Upper lobe of left lung (tissue), 6 donors: ENCODE data around the gene ARRDC3. TPM values are rescaled to one million over a fixed set of nuclear protein-coding genes. Genes with fewer than 3 reads are reported as not detected.
"Not testable (repeated sequence)": the region's sequence is repeated elsewhere in the genome, so short reads cannot be mapped to it uniquely, and the experiment has no call there.

Experiments used
- ATAC-seq, 2 donors: fragments of 200-7000 bp; cut with Tn5 transposase; one replicate each; pipeline ENCODE4 v1.9.1; 2022; ENCODE audit warnings: mild to moderate bottlenecking in 2 of 2, moderate library complexity in 2 of 2; ENCODE audit not compliant: low FRiP score in 2 of 2
- DNase-seq, 2 donors: peaks; one replicate each; pipeline ENCODE4 v3.0.0-alpha.2; 2019 to 2020
- H3K27ac ChIP-seq, 4 donors: fragments of 200-600 bp; sonication (generic); one replicate each; pipeline ENCODE4 v1.5.1; 2016 to 2019
- H3K27me3 ChIP-seq, 4 donors: fragments of 200-600 bp; sonication (generic); one replicate each; pipeline ENCODE4 v1.5.1; 2017 to 2019
- H3K36me3 ChIP-seq, 4 donors: fragments of 200-600 bp; sonication (generic); one replicate each; pipeline ENCODE4 v1.5.1; 2016 to 2019
- H3K4me1 ChIP-seq, 4 donors: fragments of 200-600 bp; sonication (generic); one replicate each; pipeline ENCODE4 v1.5.1; 2018 to 2019
- H3K4me3 ChIP-seq, 4 donors: fragments of 200-600 bp; sonication (generic); one replicate each; pipeline ENCODE4 v1.5.1; 2017 to 2019; ENCODE audit warnings: mild to moderate bottlenecking in 2 of 4, moderate library complexity in 1 of 4
- H3K9me3 ChIP-seq, 4 donors: fragments of 200-600 bp; sonication (generic); one replicate each; pipeline ENCODE4 v1.5.1; 2018 to 2019
- CTCF ChIP-seq, 6 experiments: fragments of 450-650 bp in 4 of 6; fragments of 200-600 bp in 2 of 6; sonication (generic) in 2 of 6; IDR thresholded peaks; one replicate each; pipeline ENCODE4 v1.5.1; 2016 to 2019; ENCODE audit warnings: antibody characterized with exemption in 6 of 6
- EP300 ChIP-seq, 4 donors: sonication (generic); formaldehyde crosslinking; IDR thresholded peaks; one replicate each; pipeline ENCODE4 v1.5.1; 2017; ENCODE audit warnings: antibody characterized with exemption in 4 of 4, control low read depth in 2 of 4
- POLR2A ChIP-seq, 4 donors: fragments of 450-650 bp; IDR thresholded peaks; one replicate each; pipeline ENCODE4 v1.5.1; 2016 to 2017; ENCODE audit warnings: antibody characterized with exemption in 4 of 4, mild to moderate bottlenecking in 2 of 4
- POLR2AphosphoS5 ChIP-seq, 2 donors: sonication (generic); formaldehyde crosslinking; IDR thresholded peaks; one replicate each; pipeline ENCODE4 v1.5.1; 2017; ENCODE audit warnings: antibody characterized with exemption in 2 of 2
- WGBS, 2 donors: methylation state at CpG; one replicate each; pipeline ENCODE4 v1.1.5; 2017 to 2018; 5-methylcytosine and 5-hydroxymethylcytosine counted together
- total RNA-seq, 6 donors: library from RNA; depleted of rRNA in 4 of 6; stranded (reverse); fragments of >200 nt in 4 of 6; gene quantifications; one replicate each; pipeline versions ENCODE4 v1.1.0 to v1.2.1, GENCODE V29; 2016 to 2021
- donor health status: DM: no; HTN: no; CAD: no; lungs with moderate emphysema.
- donor health status: DM: no; HTN: yes; CAD: no; lungs with severe emphysema.

The ARRDC3 gene
- total RNA-seq, 6 donors from 2014 or later, result 43.2 to 175 (median 107) TPM

DNA sequence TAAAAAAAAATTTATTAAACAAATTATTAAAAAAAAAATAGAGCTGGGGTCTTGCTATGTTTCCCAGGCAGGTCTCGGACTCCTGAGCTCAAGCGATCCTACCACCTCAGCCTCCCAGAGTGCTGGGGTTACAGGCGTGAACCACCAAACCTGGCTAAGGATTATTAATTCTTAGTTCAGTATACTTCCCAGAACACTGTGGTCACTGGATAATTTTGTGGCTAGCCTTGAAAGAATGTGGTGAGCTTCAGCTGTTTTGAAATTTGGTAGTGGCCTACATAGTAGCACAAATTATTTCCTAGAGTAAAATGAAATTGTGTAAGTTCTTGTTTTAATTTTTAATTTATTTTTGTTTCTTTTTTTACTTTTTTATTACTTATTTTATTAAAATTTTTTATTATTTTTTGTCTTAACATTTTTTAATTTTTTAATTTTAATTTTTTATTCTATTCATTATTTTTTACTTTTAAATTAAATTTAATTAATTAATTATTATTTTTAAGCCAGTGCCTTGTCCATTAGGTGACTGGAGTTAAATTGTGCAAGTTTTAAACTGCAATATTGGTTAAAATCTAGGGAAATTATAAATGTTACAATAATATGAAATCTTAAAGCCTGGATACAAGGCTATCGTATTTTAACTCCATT is 23.0 kb downstream of the ARRDC3 start:
- DNase-seq (no peak), ATAC-seq (no peak)
- Histone ChIP-seq H3K36me3 (no peaks in the 10 kb centered on the region), H3K27ac (no peak overlapping the region), H3K4me1 (peaks cover 0 to 3% (median 0%) of the 10 kb centered on the region in 4 donors), H3K27me3 (no peaks in the 10 kb centered on the region), H3K4me3 (no peak overlapping the region), H3K9me3 (no peaks in the 10 kb centered on the region)
- TF ChIP-seq EP300 (IDR thresholded peaks at IDR 0.05), result no peak
- no peak for TF ChIP-seq POLR2AphosphoS5 (IDR thresholded peaks at IDR 0.05)
- no peak for TF ChIP-seq POLR2A (IDR thresholded peaks at IDR 0.05)
- no peak for TF ChIP-seq CTCF (IDR thresholded peaks at IDR 0.05)
- WGBS, 2 donors, result 90 to 95% methylated on average over 4 of the region's 4 CpGs

GRCh38 chr5:91357806-91358205 is 25.3 kb downstream of the ARRDC3 start:
- WGBS, 2 donors, result 42 to 61% methylated on average over 2 of the region's 2 CpGs
- no peak for DNase-seq
- ATAC-seq, result no peak

GRCh38 chr5:91357012-91357634 is 26.0 kb downstream of the ARRDC3 start:
- DNase-seq, result peak in 1 of 2 donors; percentile 61
- no peak for ATAC-seq
- peak overlapping the region in 1 of 4 donors; percentile 12 for H3K27ac ChIP-seq
- no peaks in the 10 kb centered on the region for H3K27me3 ChIP-seq
- H3K9me3 ChIP-seq, result no peaks in the 10 kb centered on the region
- H3K36me3 ChIP-seq, result no peaks in the 10 kb centered on the region
- WGBS, 2 donors, result 62 to 64% methylated on average over 8 of the region's 8 CpGs
- no peak for TF ChIP-seq POLR2A (IDR thresholded peaks at IDR 0.05)
- TF ChIP-seq CTCF (IDR thresholded peaks at IDR 0.05), result no peak
- TF ChIP-seq POLR2AphosphoS5 (IDR thresholded peaks at IDR 0.05), result no peak
- TF ChIP-seq EP300 (IDR thresholded peaks at IDR 0.05), result no peak
- peaks cover 0 to 3% (median 0%) of the 10 kb centered on the region in 4 donors for H3K4me1 ChIP-seq
- H3K4me3 ChIP-seq, result no peak overlapping the region

More at GRCh38 chr5:91357806-91358205, 25.3 kb downstream of the ARRDC3 start:
- H3K9me3 ChIP-seq, result no peaks in the 10 kb centered on the region
- H3K27me3 ChIP-seq, result no peaks in the 10 kb centered on the region
- peaks cover 0 to 3% (median 0%) of the 10 kb centered on the region in 4 donors for H3K4me1 ChIP-seq
- TF ChIP-seq POLR2A (IDR thresholded peaks at IDR 0.05), result no peak
- no peaks in the 10 kb centered on the region for H3K36me3 ChIP-seq
- H3K4me3 ChIP-seq, result no peak overlapping the region
- H3K27ac ChIP-seq, result peak overlapping the region in 1 of 4 donors; percentile 12

DNA sequence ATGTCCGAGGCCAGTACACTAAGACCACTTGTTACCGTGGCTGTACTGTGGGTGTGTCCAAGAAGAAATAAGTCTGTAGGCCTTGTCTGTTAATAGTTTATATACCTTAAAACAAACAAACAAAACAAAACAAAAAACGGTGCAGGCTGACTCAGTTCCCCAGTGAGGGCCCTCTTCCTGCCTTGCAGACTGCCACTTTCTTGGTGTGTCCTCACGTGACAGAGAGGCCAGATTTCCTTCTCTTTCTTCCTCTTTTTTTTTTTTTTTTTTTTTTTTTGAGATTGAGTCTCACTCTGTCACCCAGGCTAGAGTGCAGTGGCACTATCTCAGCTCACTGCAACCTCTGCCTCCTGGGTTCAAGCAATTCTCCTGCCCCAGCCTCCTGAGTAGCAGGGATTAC is 28.2 kb downstream of the ARRDC3 start:
- not testable (repeated sequence) for H3K4me1 ChIP-seq, H3K9me3 ChIP-seq, H3K36me3 ChIP-seq, H3K4me3 ChIP-seq, H3K27ac ChIP-seq, H3K27me3 ChIP-seq
- ATAC-seq (peak in 1 of 2 donors; percentile 67), DNase-seq (peak in 1 of 2 donors; percentile 43)
- 67 to 72% methylated on average over 4 of the region's 4 CpGs for WGBS, 2 donors

- WGBS, 2 donors, result 84 to 86% methylated on average over 9 of the region's 9 CpGs
- no peak overlapping the region for H3K4me3 ChIP-seq
- H3K36me3 ChIP-seq, result no peaks in the 10 kb centered on the region
Observed at GRCh38 chr5:91352831-91353695, 30.1 kb downstream of the ARRDC3 start.

More at GRCh38 chr5:91352831-91353695, 30.1 kb downstream of the ARRDC3 start:
- TF ChIP-seq POLR2A (IDR thresholded peaks at IDR 0.05) (no peak), CTCF (IDR thresholded peaks at IDR 0.05) (no peak), EP300 (IDR thresholded peaks at IDR 0.05) (no peak), POLR2AphosphoS5 (IDR thresholded peaks at IDR 0.05) (no peak)
- H3K27ac ChIP-seq, result no peak overlapping the region
- DNase-seq, result no peak
- no peak for ATAC-seq
- no peaks in the 10 kb centered on the region for H3K9me3 ChIP-seq
- no peaks in the 10 kb centered on the region for H3K27me3 ChIP-seq
- no peaks in the 10 kb centered on the region for H3K4me1 ChIP-seq
